Measurements from ENCODE around the gene MOSPD3. TPM values are rescaled to one million over a fixed set of nuclear protein-coding genes. Genes with fewer than 3 reads are reported as not detected.

The MOSPD3 gene
- total and polyA plus RNA-seq, 4 donors = 8.9 to 54.7 (median 33.2) TPM

DNA sequence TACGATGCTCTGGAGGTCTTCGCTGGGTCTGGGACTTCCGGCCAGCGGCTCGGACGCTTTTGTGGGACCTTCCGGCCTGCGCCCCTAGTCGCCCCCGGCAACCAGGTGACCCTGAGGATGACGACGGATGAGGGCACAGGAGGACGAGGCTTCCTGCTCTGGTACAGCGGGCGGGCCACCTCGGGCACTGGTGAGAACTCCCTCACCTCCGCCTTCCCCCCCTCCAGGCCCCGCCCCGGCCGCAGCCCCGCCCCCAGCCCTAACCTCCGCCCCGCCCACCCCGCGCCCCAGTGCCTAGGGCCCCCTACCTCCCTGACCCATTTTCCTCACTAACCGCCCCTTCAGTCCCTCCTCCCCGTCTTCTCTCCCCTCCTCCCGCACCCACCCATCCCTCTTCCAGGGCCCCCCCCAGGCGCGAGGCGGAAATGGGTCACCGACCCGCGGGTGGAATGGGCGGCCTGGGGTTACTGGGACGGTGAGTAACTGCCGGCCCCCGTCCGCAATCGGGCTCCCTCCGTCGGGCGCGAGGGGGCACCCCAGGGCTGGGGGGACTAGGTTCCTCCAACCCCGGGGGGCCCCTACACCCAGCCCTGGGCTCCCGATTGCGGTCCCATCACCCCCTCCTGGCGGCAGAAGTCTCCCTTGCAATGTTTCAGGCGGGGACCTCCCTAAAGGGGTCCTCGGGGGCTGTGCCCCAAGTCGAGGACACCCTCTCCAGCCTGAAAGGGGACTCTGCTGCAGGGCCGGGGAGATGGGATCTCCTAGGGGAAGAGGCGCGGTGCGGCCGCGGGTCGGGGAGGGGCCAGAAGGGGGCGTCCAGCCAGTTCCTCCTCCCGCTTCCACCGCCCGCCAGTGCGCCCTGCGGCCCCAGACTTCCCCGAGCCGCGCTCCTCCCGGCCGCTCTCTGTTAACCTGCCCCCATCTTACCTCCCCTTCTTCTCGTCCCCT, 8.0 kb upstream of the MOSPD3 start:
- peaks cover 41% of the 10 kb centered on the region for H3K4me1 ChIP-seq (ENCODE audit: control insufficient read depth, insufficient read depth, low read length)
- WGBS (ENCODE audit: insufficient coverage) = under 1% methylated on average over 56 of the region's 70 CpGs
- DNase-seq (ENCODE audit: low read depth in 4 of 6, low spot score in 6 of 6) = peak in 2 of 6 donors; percentile 77 to 78
- H3K27ac ChIP-seq (ENCODE audit: low read depth, low read length) = peak overlapping the region; percentile 73
- peaks cover 10% of the 10 kb centered on the region for H3K36me3 ChIP-seq (ENCODE audit: control insufficient read depth, insufficient read depth, low read length)
- peak overlapping the region; percentile 66 for H3K4me3 ChIP-seq (ENCODE audit: low read depth, low read length)
- H3K9me3 ChIP-seq (ENCODE audit: control insufficient read depth, insufficient read depth, low read length) = no peaks in the 10 kb centered on the region
- peaks cover 12% of the 10 kb centered on the region for H3K27me3 ChIP-seq (ENCODE audit: control insufficient read depth, insufficient read depth, low read length)

DNA sequence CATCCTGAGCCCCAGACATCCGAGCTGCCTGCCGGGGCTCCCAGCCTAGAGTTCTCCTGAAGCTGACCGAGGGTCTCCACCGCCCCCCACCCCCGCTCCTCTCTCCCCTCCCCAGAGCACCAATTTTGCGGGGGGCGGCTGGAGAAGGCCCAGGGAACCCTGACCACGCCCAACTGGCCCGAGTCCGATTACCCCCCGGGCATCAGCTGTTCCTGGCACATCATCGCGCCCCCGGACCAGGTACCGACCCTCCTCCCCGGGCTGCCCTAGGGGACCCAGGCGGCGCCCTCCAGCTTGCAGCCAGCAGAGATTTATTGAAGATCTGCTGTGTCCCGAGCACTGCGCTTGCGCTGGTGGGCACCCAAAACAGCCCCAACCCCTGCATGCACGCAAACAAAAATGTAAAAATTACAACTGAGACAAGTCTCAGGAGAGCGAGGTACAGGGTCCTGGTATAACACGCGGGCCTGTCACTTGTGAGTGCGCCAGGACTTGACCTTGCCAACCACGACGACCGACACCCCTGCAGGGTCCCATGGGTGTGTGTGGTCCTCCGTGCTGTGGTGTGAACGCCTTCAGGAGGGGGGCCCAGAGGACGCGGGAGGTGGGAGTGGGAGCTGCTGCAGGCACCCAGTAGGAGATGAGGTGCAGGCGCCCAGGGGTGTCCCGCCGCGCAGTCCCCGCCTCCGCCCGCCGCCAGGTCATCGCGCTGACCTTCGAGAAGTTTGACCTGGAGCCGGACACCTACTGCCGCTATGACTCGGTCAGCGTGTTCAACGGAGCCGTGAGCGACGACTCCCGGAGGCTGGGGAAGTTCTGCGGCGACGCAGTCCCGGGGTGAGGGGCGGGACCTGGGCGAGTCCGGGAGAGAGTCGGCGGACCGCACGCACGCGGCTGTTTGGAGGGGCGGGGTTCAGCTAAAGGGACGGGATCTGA, 7.1 kb upstream of the MOSPD3 start:
- peak in 1 of 6 donors; percentile 54 for DNase-seq (ENCODE audit: low read depth in 4 of 6, low spot score in 6 of 6)
- Histone ChIP-seq H3K27ac (ENCODE audit: low read depth, low read length) (no peak overlapping the region), H3K9me3 (ENCODE audit: control insufficient read depth, insufficient read depth, low read length) (no peaks in the 10 kb centered on the region), H3K4me3 (ENCODE audit: low read depth, low read length) (peak overlapping the region; percentile 66), H3K4me1 (ENCODE audit: control insufficient read depth, insufficient read depth, low read length) (peaks cover 41% of the 10 kb centered on the region), H3K27me3 (ENCODE audit: control insufficient read depth, insufficient read depth, low read length) (peaks cover 12% of the 10 kb centered on the region), H3K36me3 (ENCODE audit: control insufficient read depth, insufficient read depth, low read length) (peaks cover 10% of the 10 kb centered on the region)
- 3% methylated on average over 65 of the region's 68 CpGs for WGBS (ENCODE audit: insufficient coverage)

DNA sequence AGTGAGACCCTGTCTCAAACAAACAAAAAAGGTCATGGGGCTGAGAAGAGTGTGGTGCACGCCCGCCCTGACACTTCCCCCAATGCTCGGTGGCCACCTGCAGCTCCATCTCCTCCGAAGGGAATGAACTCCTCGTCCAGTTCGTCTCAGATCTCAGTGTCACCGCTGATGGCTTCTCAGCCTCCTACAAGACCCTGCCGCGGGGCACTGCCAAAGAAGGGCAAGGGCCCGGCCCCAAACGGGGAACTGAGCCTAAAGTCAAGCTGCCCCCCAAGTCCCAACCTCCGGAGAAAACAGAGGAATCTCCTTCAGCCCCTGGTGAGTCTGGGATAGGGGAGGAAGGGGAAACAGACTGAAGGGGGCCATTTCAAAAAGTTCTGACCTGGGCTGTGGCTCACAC, 6.0 kb upstream of the MOSPD3 start:
- Histone ChIP-seq H3K27me3 (ENCODE audit: control insufficient read depth, insufficient read depth, low read length) (peaks cover 12% of the 10 kb centered on the region), H3K4me1 (ENCODE audit: control insufficient read depth, insufficient read depth, low read length) (peaks cover 43% of the 10 kb centered on the region)
- WGBS (ENCODE audit: insufficient coverage) = 63% methylated on average over 6 of the region's 12 CpGs

DNA sequence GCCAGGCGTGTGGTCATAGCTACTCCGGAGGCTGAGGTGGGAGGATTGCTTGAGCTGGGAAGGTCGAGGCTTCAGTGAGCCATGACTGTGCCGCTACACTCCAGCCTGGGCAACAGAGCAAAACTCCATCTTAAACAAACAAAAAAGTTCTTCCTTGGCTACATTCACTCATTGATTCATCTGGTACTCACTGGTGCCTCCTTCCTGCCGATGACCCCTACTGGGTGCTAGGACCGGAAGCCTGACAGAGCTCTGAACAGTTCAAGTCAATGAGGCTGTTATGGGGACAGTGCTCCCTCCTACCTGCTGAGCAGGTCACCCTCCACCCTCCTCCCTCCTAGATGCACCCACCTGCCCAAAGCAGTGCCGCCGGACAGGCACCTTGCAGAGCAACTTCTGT, 5.2 kb upstream of the MOSPD3 start:
- Histone ChIP-seq H3K9me3 (ENCODE audit: control insufficient read depth, insufficient read depth, low read length) (no peaks in the 10 kb centered on the region), H3K4me1 (ENCODE audit: control insufficient read depth, insufficient read depth, low read length) (peaks cover 40% of the 10 kb centered on the region), H3K27ac (ENCODE audit: low read depth, low read length) (no peak overlapping the region), H3K36me3 (ENCODE audit: control insufficient read depth, insufficient read depth, low read length) (peaks cover 5% of the 10 kb centered on the region), H3K27me3 (ENCODE audit: control insufficient read depth, insufficient read depth, low read length) (peaks cover 12% of the 10 kb centered on the region), H3K4me3 (ENCODE audit: low read depth, low read length) (no peak overlapping the region)
- WGBS (ENCODE audit: insufficient coverage) = 91% methylated on average over 4 of the region's 8 CpGs
- DNase-seq (ENCODE audit: low read depth in 4 of 6, low spot score in 6 of 6) = no peak

More for the DNA sequence above, 6.0 kb upstream of the MOSPD3 start:
- DNase-seq (ENCODE audit: low read depth in 4 of 6, low spot score in 6 of 6) = no peak
- H3K27ac ChIP-seq (ENCODE audit: low read depth, low read length) = no peak overlapping the region
- no peak overlapping the region for H3K4me3 ChIP-seq (ENCODE audit: low read depth, low read length)
- no peaks in the 10 kb centered on the region for H3K9me3 ChIP-seq (ENCODE audit: control insufficient read depth, insufficient read depth, low read length)
- H3K36me3 ChIP-seq (ENCODE audit: control insufficient read depth, insufficient read depth, low read length) = peaks cover 5% of the 10 kb centered on the region

DNA sequence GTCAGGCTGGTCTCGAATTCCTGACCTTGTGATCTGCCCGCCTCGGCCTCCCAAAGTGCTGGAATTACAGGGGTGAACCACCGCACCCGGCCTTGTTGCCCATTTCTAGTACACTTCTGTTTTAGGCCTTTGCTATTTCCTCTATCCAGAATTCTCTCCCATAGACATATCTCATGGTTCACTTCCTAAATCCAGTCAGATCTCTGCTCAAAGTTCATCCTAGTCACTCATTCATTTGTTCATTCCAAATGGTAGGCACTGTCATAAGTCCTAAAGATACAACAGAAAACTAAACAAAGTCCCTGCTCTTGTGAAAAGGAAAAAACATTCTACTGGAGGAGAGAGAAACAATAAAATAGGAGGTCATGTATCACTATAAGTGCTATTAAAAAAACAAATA, 2.4 kb upstream of the MOSPD3 start:
- H3K27me3 ChIP-seq (ENCODE audit: control insufficient read depth, insufficient read depth, low read length) = peaks cover 7% of the 10 kb centered on the region
- peaks cover 28% of the 10 kb centered on the region for H3K4me1 ChIP-seq (ENCODE audit: control insufficient read depth, insufficient read depth, low read length)
- H3K27ac ChIP-seq (ENCODE audit: low read depth, low read length) = no peak overlapping the region
- H3K4me3 ChIP-seq (ENCODE audit: low read depth, low read length) = no peak overlapping the region
- peaks cover 16% of the 10 kb centered on the region for H3K36me3 ChIP-seq (ENCODE audit: control insufficient read depth, insufficient read depth, low read length)
- WGBS (ENCODE audit: insufficient coverage) = 94% methylated on average over 5 of the region's 5 CpGs
- DNase-seq (ENCODE audit: low read depth in 4 of 6, low spot score in 6 of 6) = no peak
- no peaks in the 10 kb centered on the region for H3K9me3 ChIP-seq (ENCODE audit: control insufficient read depth, insufficient read depth, low read length)

DNA sequence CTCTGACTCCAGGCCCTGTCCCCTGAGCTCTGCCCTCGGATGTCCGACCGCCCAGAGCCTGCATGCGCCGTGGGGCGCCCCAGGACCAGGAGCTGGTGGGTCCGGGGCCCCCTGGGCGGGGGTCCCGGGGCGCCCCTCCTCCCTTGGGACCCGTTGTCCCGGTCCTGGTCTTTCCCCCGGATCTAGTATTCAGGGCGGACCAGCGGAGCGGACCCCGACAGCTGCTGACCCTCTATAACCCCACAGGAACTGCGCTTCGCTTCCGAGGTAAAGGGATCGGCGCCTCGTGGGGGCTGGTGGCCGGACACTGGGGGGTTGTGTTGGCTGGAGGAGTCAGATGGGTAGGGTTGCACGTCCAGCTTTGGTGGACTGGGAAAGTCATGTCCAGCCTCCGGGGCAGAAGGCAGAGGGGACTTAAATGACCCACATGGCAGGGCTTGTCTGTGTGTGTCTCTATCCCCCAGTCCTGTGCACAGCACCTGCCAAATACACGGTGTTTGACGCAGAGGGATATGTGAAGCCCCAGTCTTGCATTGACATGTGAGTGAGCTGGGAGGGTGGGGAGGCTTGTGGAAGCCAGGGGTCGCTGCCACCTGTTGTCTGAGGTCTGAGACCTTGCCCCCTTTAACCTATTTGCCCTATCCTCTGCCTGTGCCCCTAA, 520 bp downstream of the MOSPD3 start:
- whole genome bisulfite sequencing (ENCODE audit: insufficient coverage) = 3% methylated on average over 16 of the region's 29 CpGs
- Histone ChIP-seq H3K27ac (ENCODE audit: low read depth, low read length) (peak overlapping the region; percentile 90), H3K9me3 (ENCODE audit: control insufficient read depth, insufficient read depth, low read length) (no peaks in the 10 kb centered on the region), H3K4me1 (ENCODE audit: control insufficient read depth, insufficient read depth, low read length) (peaks cover 14% of the 10 kb centered on the region), H3K4me3 (ENCODE audit: low read depth, low read length) (peak overlapping the region; percentile 62), H3K27me3 (ENCODE audit: control insufficient read depth, insufficient read depth, low read length) (no peaks in the 10 kb centered on the region), H3K36me3 (ENCODE audit: control insufficient read depth, insufficient read depth, low read length) (peaks cover 33% of the 10 kb centered on the region)
- peak in 2 of 6 donors; percentile 39 to 41 for DNase-seq (ENCODE audit: low read depth in 4 of 6, low spot score in 6 of 6)

DNA sequence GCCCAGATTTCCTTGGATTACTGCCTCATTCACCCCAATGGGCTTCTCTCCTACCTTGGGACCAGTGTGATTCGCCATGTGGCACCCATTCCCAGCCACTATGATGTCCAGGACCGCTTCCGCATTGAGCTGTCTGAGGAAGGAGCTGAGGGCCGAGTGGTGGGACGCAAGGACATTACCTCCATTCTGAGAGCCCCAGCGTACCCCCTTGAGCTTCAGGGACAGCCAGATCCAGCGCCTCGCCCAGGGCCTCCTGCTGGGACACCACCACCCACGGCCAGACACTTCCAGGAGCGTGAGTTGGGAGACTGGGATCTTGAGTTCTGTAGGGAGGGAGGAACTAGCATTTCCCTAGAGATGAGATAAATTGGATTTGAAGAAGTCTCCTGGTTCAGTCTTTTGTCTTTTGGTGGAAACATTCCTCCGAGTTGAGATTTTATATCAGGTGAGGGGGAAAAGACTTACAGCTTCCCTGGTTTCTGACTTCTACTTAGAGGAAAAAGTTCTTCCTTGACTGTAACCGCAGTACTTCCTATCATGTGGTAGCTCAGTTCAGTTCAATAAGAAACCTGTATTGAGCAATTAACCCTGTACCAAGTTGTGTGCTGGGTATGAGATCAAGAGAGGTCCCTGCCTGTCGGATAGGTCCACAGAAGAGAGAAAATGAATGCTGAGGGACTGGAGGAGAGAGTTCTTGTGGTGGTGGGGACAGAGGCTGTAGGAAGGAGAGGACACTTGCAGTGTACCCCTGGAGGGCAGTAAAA, 1.3 kb downstream of the MOSPD3 start:
- Histone ChIP-seq H3K4me3 (ENCODE audit: low read depth, low read length) (no peak overlapping the region), H3K27me3 (ENCODE audit: control insufficient read depth, insufficient read depth, low read length) (no peaks in the 10 kb centered on the region), H3K27ac (ENCODE audit: low read depth, low read length) (no peak overlapping the region), H3K36me3 (ENCODE audit: control insufficient read depth, insufficient read depth, low read length) (peaks cover 32% of the 10 kb centered on the region), H3K9me3 (ENCODE audit: control insufficient read depth, insufficient read depth, low read length) (no peaks in the 10 kb centered on the region), H3K4me1 (ENCODE audit: control insufficient read depth, insufficient read depth, low read length) (peaks cover 14% of the 10 kb centered on the region)
- WGBS (ENCODE audit: insufficient coverage) = 82% methylated on average over 10 of the region's 13 CpGs
- no peak for DNase-seq (ENCODE audit: low read depth in 4 of 6, low spot score in 6 of 6)

DNA sequence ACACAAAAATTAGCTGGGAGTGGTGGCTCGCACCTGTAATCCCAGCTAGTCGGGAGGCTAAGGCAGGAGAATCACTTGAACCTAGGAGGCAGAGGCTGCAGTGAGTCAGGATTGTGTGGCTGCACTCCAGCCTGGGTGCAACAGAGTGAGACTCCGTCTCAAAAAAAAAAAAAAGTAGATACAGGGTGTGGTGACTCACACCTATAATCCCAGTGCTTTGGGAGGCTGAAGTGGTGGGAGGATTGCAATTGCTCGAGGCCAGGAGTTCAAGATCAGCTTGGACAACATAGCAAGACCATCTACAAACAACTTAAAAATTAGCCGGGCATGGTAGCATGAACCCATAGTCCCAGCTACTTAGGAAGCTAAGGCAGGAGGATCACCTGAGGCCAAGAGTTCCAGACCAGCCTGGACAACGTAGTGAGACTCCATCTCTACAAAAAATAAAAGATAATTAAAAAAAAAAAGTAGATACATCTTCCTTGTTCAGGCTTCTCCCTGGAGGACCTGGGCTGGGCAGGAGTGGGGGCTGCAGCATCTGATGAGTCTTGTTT, 2.0 kb downstream of the MOSPD3 start:
- Histone ChIP-seq H3K9me3 (ENCODE audit: control insufficient read depth, insufficient read depth, low read length) (no peaks in the 10 kb centered on the region), H3K4me3 (ENCODE audit: low read depth, low read length) (no peak overlapping the region), H3K36me3 (ENCODE audit: control insufficient read depth, insufficient read depth, low read length) (peaks cover 34% of the 10 kb centered on the region), H3K4me1 (ENCODE audit: control insufficient read depth, insufficient read depth, low read length) (peaks cover 14% of the 10 kb centered on the region), H3K27ac (ENCODE audit: low read depth, low read length) (no peak overlapping the region), H3K27me3 (ENCODE audit: control insufficient read depth, insufficient read depth, low read length) (no peaks in the 10 kb centered on the region)
- WGBS (ENCODE audit: insufficient coverage) = 100% methylated on average over 1 of the region's 6 CpGs
- DNase-seq (ENCODE audit: low read depth in 4 of 6, low spot score in 6 of 6) = no peak
